ENCODE data around the gene NCOA6. TPM values are rescaled to one million over a fixed set of nuclear protein-coding genes. Genes with fewer than 3 reads are reported as not detected.

The NCOA6 gene
- total RNA-seq, 1 donor from 2014 or later = 80.7 TPM

- Mint-ChIP-seq H3K4me3 (ENCODE audit: low read depth) (no peak overlapping the region), H3K36me3 (ENCODE audit: insufficient read depth) (peaks cover 32% of the 10 kb centered on the region), H3K4me1 (ENCODE audit: low read depth) (peaks cover 5% of the 10 kb centered on the region), H3K27ac (peak overlapping the region; percentile 5), H3K27me3 (no peaks in the 10 kb centered on the region), H3K9me3 (ENCODE audit: low read depth) (peaks cover 5% of the 10 kb centered on the region)
- DNase-seq (ENCODE audit: low spot score, unreplicated experiment) = no peak
- no peak for TF ChIP-seq CTCF (IDR thresholded peaks at IDR 0.05; ENCODE audit: unreplicated experiment)
Measured at GRCh38 chr20:34806255-34806654, 19.2 kb downstream of the NCOA6 start.

- Mint-ChIP-seq H3K4me1 (ENCODE audit: low read depth) (peaks cover 18% of the 10 kb centered on the region), H3K27me3 (no peaks in the 10 kb centered on the region), H3K27ac (peak overlapping the region; percentile 23), H3K4me3 (ENCODE audit: low read depth) (no peak overlapping the region), H3K36me3 (ENCODE audit: insufficient read depth) (peaks cover 26% of the 10 kb centered on the region), H3K9me3 (ENCODE audit: low read depth) (peaks cover 15% of the 10 kb centered on the region)
- TF ChIP-seq CTCF (IDR thresholded peaks at IDR 0.05; ENCODE audit: unreplicated experiment) = no peak
- DNase-seq (ENCODE audit: low spot score, unreplicated experiment) = no peak
Measured at GRCh38 chr20:34798871-34799270, 26.6 kb downstream of the NCOA6 start.

GRCh38 chr20:34798328-34798727, 27.1 kb downstream of the NCOA6 start:
- DNase-seq (ENCODE audit: low spot score, unreplicated experiment) = no peak
- TF ChIP-seq CTCF (IDR thresholded peaks at IDR 0.05; ENCODE audit: unreplicated experiment) = no peak
- Mint-ChIP-seq H3K27me3 (no peaks in the 10 kb centered on the region), H3K4me3 (ENCODE audit: low read depth) (no peak overlapping the region), H3K9me3 (ENCODE audit: low read depth) (peaks cover 15% of the 10 kb centered on the region), H3K27ac (peak overlapping the region; percentile 40), H3K4me1 (ENCODE audit: low read depth) (peaks cover 18% of the 10 kb centered on the region), H3K36me3 (ENCODE audit: insufficient read depth) (peaks cover 26% of the 10 kb centered on the region)

- H3K27ac Mint-ChIP-seq = peak overlapping the region; percentile 62
- H3K36me3 Mint-ChIP-seq (ENCODE audit: insufficient read depth) = peaks cover 23% of the 10 kb centered on the region
- H3K4me1 Mint-ChIP-seq (ENCODE audit: low read depth) = peaks cover 18% of the 10 kb centered on the region
- no peak for DNase-seq (ENCODE audit: low spot score, unreplicated experiment)
- H3K4me3 Mint-ChIP-seq (ENCODE audit: low read depth) = no peak overlapping the region
- no peak for TF ChIP-seq CTCF (IDR thresholded peaks at IDR 0.05; ENCODE audit: unreplicated experiment)
- no peaks in the 10 kb centered on the region for H3K27me3 Mint-ChIP-seq
- peaks cover 15% of the 10 kb centered on the region for H3K9me3 Mint-ChIP-seq (ENCODE audit: low read depth)
Measured at GRCh38 chr20:34797012-34797995, 28.1 kb downstream of the NCOA6 start.

GRCh38 chr20:34794006-34794585, 31.4 kb downstream of the NCOA6 start:
- DNase-seq (ENCODE audit: low spot score, unreplicated experiment) = no peak
- Mint-ChIP-seq H3K36me3 (ENCODE audit: insufficient read depth) (peaks cover 12% of the 10 kb centered on the region), H3K4me1 (ENCODE audit: low read depth) (peaks cover 18% of the 10 kb centered on the region), H3K9me3 (ENCODE audit: low read depth) (peaks cover 3% of the 10 kb centered on the region), H3K27ac (peak overlapping the region; percentile 35), H3K27me3 (no peaks in the 10 kb centered on the region), H3K4me3 (ENCODE audit: low read depth) (no peak overlapping the region)
- TF ChIP-seq CTCF (IDR thresholded peaks at IDR 0.05; ENCODE audit: unreplicated experiment) = no peak
